ENCODE results near the gene AFAP1L2.

The AFAP1L2 gene

DNA sequence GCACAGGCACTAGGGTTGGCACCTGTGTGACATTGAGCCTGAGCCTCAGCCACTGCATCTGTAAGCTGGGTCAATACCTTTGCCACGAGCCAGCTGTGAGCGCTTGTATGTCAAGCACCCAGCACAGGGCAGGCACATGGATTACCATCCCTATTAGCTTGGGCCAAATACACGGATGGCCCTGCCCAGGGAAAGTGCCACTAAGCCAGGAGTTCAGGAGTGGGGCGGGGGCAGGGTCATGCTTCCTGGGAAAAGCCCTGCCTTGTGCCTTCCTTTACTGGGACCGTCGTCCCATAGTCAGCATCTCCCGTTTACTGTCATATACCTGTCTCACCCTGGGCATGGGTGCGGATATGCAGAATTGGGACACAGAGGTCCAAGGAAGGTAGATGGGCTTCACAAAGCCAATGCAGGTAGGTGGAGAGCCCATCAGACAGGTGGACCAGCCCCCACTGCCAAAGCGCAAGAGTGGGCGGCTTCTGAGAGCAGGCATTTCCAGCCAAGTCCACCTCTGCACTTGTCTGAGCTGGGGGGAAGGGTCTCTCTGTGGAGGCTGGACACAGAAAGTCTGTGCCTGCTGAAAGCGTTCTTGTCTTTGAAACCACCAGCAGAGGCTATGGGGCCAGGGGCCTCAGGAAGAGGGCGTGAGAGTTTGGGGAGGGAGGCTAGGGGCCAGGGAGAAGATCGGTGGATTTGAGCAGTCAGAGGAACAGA is 92.6 kb downstream of the AFAP1L2 start:
- DNase-seq (ENCODE audit: low read depth) = no peak

DNA sequence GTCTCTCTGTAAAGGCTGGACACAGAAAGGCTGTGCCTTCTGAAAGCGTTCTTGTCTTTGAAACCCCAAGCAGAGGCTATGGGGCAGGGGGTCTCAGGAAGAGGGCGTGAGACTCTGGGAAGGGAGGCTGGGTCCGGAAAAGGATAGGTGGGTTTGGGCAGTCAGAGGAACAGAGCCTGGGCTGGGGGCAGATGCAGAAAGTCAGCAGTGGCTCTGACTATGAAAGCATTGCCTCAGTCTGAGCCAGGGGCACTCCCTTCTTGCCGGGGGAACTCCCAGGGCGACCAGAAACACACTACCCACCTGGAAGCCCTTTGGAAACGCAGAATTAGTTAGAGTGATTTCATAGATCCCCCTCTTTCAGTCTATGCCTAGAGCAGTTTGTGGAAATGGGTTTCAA is 93.3 kb downstream of the AFAP1L2 start:
- DNase-seq (ENCODE audit: low read depth) = no peak

DNA sequence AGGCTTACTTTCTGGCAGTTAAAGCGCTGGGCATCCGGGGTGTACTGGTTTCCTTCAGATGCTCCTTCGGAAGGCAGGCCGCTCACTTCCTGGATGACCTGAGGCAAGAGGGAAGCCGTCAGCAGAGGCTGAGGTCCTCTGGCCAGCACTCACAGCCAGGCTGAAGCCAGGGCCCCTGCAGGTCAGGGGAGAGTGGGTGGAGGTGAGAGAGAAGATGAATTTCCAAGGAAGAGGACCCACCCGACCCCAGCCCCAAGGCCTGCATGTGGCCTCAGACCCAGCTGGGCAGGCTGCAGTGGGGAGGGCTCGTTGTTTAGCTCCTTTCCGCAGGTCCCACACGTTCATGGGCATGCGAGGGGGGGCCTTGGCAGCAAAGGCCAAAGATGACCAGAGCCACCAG is 94.0 kb downstream of the AFAP1L2 start:
- no peak for DNase-seq (ENCODE audit: low read depth)

DNA sequence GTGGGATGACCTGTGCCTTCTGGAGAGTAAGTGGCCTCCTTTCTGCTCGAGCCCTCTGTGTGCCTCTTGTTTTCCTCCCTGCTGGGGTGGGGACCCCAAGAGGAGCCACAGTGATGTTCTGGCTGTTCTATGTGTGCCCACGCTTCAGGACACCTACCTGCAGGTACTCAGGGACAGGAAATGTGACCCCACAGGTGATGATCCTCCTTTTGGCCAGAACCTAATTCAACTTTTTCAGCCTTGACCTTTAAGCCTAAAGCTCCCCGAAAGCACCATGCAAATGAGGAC is 95.0 kb downstream of the AFAP1L2 start:
- no peak for DNase-seq (ENCODE audit: low read depth)

DNA sequence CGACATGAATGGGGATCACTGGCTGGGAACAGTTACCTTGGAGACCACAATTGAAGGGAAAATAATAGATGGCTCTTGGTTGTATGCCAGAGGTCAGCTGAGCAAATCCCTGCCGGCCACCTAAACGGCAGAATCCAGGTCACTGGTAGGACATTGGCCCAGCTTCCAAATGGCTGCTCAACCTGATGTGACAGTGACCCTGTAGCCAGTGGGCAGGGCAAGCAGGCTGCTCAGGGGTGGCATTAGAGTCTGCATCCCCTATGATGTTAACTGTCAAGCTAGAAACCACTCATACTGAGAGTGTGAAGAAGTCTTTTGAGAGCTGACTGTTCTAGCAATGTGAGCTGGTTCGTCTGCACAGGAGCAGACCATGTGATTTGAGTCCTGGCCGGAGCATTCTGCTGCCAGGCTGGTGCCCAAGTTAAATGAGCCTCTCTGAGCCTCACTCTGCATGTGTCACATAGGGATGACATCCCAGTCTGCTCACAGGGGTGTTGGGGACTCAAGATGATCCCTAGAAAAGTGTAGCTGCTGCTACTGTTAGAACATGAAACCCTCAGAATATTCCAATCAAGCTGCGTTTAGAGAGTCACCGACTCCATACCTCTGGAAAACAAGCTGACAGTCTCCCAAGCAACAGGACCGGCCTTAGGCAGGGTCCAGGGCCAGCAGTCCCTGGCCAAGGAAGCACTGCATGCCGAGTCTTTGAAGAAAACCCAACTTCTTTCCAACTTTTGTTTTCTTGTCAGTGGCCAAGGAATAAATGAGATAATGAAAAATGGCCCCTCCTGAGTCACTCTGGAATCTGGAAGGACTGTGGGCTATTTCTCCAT is 95.6 kb downstream of the AFAP1L2 start:
- no peak for DNase-seq (ENCODE audit: low read depth)

DNA sequence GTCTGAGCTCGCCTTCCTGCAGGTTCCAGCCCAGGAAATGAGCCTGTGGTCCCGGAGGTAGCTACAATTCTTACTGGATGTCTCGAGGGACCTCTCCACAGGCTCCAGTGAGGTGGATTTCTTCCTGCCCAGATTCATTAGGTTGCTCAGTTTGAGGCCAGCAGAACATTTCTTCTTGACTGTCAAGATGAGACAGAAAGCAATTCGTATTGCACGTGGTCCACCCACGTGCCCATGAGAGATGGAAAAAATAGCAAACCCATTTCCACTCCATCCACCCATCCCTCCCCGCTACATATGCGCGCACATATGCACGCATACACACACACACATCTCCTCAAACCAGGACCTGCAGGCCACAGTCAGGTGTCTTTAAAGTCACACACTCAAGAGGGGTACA is 96.6 kb downstream of the AFAP1L2 start:
- DNase-seq (ENCODE audit: low read depth) = no peak

DNA sequence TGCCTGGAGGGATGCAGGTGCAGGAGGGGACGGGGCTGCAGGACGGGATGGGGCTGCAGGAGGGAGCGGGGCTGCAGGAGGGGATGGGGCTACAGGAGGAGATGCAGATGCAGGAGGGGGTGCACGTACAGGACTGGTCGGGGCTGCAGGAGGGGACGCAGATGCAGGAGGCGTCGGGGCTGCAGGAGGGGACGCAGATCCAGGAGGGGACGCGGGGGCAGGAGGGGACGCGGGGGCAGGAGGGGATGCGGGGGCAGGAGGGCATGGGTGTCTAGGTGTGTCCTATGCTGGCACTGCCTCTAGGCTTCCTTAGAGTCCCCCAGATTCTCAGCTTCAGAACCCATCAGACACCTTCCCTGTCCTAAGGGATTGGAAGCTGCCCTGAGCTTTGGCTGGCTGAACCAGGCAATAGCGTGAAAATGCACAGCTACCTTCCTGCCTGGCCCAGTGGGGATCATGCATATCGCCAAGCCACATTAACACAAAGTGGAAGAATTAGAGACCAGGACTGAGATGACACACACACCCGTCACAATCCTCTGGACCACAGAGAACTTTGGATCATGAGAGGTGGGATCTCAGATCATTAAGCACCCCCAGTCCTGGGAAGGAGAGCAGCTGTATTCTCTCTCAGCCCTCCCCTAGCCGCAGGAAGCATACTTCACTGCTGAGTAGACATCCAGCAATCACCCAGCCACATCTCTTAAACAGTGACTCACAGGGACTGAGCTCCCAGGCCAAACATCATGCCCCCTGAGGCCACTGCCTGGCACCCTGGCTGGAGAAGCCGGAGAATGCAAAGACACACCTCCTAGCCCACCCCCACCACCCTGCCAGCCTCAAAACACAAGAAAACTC is 98.0 kb downstream of the AFAP1L2 start:
- DNase-seq (ENCODE audit: low read depth) = peak; percentile 83

DNA sequence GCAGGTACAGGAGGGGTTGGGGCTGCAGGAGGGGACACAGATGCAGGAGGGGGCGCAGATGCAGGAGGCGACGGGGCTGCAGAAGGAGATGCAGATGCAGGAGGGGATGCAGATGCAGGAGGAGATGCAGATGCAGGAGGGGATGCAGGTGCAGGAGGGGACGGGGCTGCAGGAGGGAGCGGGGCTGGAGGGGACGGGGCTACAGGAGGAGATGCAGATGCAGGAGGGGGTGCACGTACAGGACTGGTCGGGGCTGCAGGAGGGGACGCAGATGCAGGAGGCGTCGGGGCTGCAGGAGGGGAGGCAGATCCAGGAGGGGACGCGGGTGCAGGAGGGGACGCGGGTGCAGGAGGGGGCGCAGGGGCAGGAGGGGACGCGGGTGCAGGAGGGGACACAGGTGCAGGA is 98.8 kb downstream of the AFAP1L2 start:
- DNase-seq (ENCODE audit: low read depth) = no peak

DNA sequence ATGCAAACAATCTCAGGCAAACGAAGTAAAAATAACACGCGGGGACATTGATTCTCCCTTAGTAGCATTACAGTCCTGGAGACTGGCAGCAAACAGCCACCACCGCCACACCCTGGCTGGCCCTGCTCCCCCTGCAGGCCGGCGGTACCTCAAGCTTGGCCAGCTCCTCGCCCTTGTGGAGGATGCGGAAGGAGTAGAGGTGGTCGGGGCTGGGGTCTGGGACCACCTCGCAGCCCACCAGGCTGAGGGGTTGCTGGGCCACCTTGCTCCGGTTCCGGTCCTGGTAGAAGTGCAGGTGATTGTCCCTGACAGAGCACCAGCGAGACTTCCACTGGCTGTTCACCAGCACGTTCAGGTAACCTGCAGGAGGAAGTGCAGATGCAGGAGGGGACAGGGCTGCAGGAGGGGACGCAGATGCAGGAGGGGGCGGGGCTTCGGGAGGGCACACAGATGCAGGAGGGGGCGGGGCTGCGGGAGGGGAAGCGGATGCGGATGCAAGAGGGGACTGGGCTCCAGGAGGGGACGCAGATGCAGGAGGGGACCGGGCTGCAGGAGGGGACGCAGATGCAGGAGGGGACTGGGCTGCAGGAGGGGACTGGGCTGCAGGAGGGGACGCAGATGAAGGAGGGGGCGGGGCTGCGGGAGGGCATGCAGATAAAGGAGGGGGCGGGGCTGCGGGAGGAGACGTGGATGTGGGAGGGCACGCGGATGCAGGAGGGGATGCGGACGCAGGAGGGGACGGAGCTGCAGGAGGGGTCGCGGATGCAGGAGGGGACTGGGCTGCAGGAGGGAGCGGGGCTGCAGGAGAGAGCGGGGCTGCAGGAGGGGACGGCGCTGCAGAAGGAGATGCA is 99.5 kb downstream of the AFAP1L2 start:
- no peak for DNase-seq (ENCODE audit: low read depth)

DNA sequence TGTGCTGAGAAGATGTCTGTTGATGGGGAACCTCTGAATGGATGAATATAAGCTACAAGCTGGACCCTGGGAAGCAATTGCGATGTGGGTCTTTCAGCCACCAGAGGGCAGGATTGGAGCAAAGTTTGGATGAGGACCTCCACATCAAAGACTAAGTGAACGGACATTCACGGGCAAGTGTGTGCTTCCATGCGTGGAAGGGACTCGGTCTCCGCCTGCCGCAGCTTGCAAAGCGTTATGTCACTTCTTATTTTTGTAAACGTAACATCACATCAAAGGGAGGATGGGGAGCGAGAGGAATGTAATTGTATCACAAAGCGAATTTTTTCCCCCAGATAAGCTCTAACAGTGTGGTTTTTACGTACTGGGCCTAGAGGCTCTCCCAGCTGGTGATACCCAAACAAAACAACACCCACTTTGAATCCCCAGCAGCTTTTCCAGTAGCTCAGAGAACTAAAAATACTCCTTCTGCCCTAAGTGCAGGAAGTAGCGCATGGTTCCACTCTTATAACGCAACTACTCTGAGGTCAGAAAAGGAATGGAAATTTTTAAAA is 100.2 kb downstream of the AFAP1L2 start:
- DNase-seq (ENCODE audit: low read depth) = peak; percentile 73

DNA sequence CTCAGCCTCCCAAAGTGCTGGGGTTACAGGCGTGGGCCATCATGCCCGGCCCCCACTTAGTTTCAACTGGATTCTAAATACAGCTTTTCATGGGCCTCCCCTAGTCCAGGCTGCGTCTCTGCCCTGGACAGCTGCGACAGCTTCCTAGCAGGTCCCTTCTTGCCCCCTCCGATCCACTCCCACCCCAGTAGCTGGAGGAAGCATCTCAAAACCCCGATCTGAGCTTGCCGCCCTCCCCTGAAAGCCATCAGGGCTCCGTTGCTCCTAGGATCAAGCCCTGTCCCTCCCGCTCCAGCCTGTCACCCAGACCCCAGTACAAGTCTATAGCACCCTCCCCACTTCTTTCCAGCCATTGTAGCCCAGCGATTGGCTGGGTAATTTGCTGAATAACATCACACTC is 100.7 kb downstream of the AFAP1L2 start:
- DNase-seq (ENCODE audit: low read depth) = no peak

DNA sequence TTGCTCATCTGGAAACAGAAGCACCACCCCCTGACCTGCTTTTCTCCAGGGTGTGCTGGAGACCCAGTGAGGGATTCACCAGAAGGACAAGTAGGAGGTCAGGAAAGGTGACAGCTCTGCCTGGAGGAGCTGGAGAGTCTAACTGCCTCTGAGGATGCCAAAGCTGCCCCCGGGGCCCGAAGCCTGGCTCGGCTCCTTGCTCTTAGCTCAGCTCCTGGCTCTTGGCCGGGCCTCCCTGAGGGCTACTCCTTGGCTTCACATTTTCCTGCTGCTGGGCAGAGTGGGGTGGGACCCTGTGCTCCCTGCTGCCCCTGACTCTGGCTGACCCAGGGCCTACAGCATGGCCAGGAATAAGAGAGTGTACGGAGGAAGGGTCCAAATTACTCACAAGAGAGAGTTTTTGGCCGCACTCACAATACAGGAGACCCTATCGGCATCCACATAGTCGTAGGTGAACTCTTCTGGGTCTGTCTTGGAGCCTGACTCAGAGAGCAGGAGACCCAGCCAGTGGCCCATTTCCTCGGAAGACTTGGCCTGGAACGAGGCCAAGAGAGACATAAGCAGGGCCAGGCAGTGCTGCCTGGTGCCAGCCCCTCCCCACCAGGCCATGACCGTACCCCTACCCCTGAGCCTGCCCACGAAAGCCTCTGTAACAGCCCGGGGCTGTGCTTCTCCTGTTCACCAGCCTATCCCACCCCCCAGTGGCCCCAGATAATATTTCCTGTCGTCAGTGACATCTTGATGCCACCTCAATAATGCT is 102.2 kb downstream of the AFAP1L2 start:
- no peak for DNase-seq (ENCODE audit: low read depth)

DNA sequence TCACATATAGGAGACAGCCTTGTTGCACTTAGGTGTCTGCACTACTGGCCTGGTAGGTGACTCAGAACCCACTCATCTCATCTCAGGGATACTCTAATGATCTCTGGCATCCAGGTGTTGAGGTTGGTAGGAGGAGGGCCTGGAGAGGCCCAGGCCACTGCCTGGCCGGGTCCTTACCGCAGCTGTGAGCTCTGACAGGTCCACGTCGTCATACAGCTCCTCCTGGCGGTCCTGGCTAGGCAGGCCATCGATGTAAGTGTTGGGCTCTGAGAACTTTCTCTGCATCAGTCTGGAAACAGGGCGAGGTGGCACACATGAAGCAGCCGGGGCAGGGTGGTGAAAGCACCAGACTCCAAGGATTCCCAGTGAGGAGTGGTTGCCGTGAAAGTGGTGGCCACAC is 103.1 kb downstream of the AFAP1L2 start:
- no peak for DNase-seq (ENCODE audit: low read depth)

DNA sequence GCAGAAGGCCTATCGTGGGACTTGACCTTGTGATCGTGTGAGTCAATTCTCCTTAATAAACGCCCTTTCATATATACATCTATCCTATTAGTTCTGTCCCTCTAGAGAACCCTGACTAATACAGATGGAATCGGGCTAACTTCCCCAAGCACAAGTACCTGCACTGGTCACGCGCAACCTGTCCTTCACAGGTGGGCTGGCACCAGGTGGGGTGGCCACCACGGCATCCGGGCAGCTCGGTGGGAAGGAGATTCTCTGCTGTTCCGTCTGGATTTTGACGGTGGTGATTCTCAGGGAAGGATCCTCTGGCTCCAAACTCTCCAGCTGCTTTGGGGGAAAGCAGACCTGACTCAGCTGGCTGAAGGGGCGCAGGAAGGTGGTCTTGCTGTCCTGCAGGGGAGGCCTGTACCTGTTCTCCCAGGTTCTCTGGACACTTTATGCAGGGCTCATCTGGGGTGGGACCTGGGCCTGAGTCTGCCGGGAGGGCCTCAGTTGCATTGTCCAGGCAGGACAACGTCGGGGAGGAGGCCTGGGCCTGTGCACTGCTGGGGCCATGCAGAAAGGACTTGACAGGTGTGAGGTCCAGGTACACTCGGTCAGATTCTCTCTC is 104.2 kb downstream of the AFAP1L2 start:
- no peak for DNase-seq (ENCODE audit: low read depth)

DNA sequence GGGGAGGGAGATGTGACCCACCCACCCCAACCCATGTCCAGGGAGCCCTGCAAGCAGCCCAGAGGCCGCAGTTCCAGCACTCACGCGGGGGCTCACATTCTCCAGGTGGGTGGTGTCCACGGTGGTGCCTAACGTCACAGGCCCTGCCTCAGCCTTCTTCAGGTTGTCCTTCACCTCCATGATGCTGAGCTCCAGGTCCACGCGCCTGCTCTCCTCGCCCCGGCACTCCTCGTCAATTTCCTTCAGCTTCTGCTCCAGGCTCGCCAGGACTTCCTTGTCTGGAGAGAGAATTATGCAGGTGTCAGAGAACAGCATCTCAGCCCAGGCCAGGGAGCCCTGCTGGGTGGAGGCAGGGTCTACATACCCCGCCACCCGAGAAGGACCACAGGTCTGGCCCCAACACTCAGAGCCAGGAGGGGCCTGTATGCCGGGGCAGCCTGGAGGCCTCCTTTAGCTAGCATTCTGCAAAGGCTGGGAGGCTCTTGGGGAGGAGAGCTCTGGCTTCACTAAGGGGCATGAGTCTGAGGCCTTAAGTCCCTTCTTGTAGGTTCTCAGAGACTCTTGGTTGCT is 107.1 kb downstream of the AFAP1L2 start:
- no peak for DNase-seq (ENCODE audit: low read depth)

DNA sequence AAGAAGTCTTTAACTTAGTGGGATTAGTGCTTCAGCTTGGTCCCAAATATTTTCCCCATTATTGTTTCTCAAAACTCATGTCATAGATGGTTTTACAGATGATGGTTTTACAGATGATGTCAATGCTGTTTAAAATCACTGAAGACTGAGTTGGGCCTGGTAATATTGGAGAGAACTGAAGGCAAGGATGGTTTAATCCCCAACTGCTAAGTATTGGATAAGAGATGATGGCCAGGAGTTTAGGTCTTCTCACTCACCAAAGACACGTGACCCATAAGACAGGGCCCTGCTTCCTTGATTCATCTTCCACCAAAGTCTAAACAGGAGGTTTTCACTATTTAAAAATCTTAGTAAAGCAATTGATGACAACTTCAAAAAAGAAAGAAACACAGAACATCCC is 108.9 kb downstream of the AFAP1L2 start:
- no peak for DNase-seq (ENCODE audit: low read depth)

DNA sequence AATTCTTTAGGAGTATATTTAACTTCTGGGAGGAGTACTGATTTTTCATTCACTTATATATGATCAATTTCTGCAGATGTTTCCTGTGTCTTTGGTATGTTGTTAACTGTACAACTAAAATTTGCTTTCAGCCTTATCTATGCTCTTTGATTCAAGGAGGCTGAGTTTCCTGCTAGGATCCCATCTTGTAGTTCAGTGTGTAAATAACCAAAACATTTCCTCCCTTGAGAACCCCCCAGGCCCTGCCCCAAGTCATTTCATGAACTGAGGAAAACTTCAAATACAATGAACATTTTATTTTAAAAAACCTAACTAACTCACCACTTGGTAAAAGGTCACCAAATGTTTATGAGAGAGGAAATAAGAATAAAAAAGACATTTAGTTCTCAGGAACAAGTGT is 109.8 kb downstream of the AFAP1L2 start:
- DNase-seq (ENCODE audit: low read depth) = no peak

DNA sequence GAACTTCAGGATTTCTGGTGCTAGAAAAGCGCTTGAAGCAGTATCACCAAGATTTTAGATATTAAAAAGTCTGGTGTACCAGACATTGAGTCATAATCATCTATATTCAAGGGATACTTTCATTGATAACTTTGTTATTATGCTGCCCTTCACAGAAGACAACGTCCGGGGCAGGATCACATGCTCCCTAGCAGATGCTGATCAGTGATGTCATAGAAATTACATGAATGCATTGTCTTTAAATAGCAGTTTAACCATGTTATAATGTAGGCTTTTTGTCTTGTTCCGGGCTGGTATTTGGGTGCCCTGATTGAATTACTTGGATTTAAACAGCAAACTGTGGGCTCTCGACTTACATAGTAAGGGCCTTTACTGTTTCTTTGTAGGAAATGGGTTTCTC is 111.2 kb downstream of the AFAP1L2 start:
- no peak for DNase-seq (ENCODE audit: low read depth)

DNA sequence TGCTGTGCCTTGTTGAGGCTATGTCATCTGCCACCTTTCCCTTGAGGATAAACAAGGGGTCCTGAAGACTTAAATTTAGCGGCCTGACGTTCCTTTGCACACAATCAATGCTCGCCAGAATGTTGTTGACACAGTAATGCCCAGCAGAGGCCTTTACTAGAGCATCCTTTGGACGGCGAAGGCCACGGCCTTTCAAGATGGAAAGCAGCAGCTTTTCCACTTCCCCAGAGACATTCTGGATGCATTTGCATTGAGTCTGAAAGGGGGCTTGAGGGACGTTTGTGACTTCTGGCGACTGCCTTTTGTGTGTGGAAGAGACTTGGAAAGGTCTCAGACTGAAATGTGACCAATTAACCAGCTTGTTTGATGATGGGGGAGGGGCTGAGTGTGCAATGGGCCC is 112.8 kb downstream of the AFAP1L2 start:
- DNase-seq (ENCODE audit: low read depth) = no peak

DNA sequence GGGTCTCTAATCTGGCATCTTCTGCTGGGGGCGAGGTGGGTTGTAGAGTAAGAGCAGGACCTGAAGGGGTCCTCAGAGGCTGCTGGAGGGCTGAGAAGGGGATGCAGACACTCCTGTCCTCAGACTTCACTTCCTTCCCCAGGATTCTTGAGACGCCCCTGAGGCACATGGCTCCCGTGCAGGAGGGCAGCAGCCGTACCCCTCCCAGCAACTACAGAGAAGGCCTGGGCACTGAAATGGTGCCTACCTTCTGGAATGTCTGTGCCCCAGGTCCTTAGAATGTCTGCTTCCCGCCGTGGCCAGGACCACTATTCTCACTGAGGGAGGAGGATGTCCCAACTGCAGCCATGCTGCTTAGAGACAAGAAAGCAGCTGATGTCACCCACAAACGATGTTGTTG is 113.2 kb downstream of the AFAP1L2 start:
- no peak for DNase-seq (ENCODE audit: low read depth)

All from stromal cell of bone marrow (primary cell).